HEK293 (cell line): ENCODE measurements around the gene UXS1.

Experiments
- CTCF ChIA-PET: fragments of 350-600 bp; formaldehyde crosslinking; extraction: SDS; loops from one replicate; lab custom pipeline; 2021; ENCODE audit warnings: antibody characterized with exemption; lab: Yijun Ruan, JAX
- POLR2A ChIA-PET: fragments of 300-600 bp; formaldehyde crosslinking; extraction: SDS; loops from one replicate; lab custom pipeline; 2020; ENCODE audit warnings: antibody characterized with exemption, inconsistent platforms; lab: Yijun Ruan, JAX
- H3K27ac ChIP-seq: fragments of 200-500 bp; sonication (Bioruptor generic); 2 replicates; pipeline ENCODE4 v1.5.1; 2014; ENCODE audit warnings: low read depth, low read length, control low read depth, inconsistent platforms; ENCODE audit errors: extremely low read depth
- H3K36me3 ChIP-seq, 2 experiments: fragments of 200-500 bp in 1 of 2; sonication (Bioruptor generic) in 1 of 2; 1 replicate in 1 of 2; 2 replicates in 1 of 2; pipeline ENCODE4 v1.5.1; 2014 to 2017; ENCODE audit warnings: inconsistent platforms in 2 of 2, low read length in 2 of 2; ENCODE audit not compliant: control insufficient read depth in 2 of 2, insufficient read depth in 1 of 2
- H3K4me1 ChIP-seq: fragments of 200-500 bp; sonication (Bioruptor generic); 2 replicates; pipeline ENCODE4 v1.5.1; 2014; ENCODE audit warnings: mild to moderate bottlenecking, low read length, inconsistent platforms; ENCODE audit not compliant: control insufficient read depth, insufficient read depth
- H3K4me3 ChIP-seq: 2 replicates; pipeline ENCODE4 v1.5.1; 2011; ENCODE audit warnings: low read depth, mild to moderate bottlenecking, control low read depth, low read length, moderate library complexity
- H3K9me3 ChIP-seq: fragments of 200-500 bp; sonication (Bioruptor generic); 2 replicates; pipeline ENCODE4 v1.5.1; 2014; ENCODE audit warnings: low read depth, low read length, inconsistent platforms; ENCODE audit not compliant: control insufficient read depth, insufficient read depth
- EGR2 ChIP-seq: fragments of 450-650 bp; formaldehyde crosslinking; IDR thresholded peaks from 2 replicates; pipeline ENCODE4 v1.5.1; 2016; ENCODE audit warnings: low read depth, missing biosample characterization, missing genetic modification characterization
- KLF7 ChIP-seq: fragments of 450-650 bp; formaldehyde crosslinking; IDR thresholded peaks from 2 replicates; pipeline ENCODE4 v1.5.1; 2016; ENCODE audit warnings: missing biosample characterization, missing genetic modification characterization, borderline replicate concordance
- MZF1 ChIP-seq: fragments of 450-650 bp; formaldehyde crosslinking; IDR thresholded peaks from 2 replicates; pipeline ENCODE4 v1.5.1; 2017; ENCODE audit warnings: missing biosample characterization, missing genetic modification characterization, borderline replicate concordance
- SCRT1 ChIP-seq: fragments of 450-650 bp; formaldehyde crosslinking; IDR thresholded peaks from 2 replicates; pipeline ENCODE4 v1.5.1; 2016; ENCODE audit warnings: missing biosample characterization, missing genetic modification characterization, borderline replicate concordance
- SP3 ChIP-seq: fragments of 450-650 bp; formaldehyde crosslinking; IDR thresholded peaks from 2 replicates; pipeline ENCODE4 v1.5.1; 2016; ENCODE audit warnings: missing biosample characterization, missing genetic modification characterization
- ZBTB1 ChIP-seq: fragments of 450-650 bp; formaldehyde crosslinking; IDR thresholded peaks from 2 replicates; pipeline ENCODE4 v1.5.1; 2016; ENCODE audit warnings: missing biosample characterization, missing genetic modification characterization
- ZBTB17 ChIP-seq: fragments of 450-650 bp; formaldehyde crosslinking; IDR thresholded peaks from 2 replicates; pipeline ENCODE4 v1.5.1; 2016; ENCODE audit warnings: missing biosample characterization, missing genetic modification characterization
- ZBTB21 ChIP-seq: fragments of 450-650 bp; formaldehyde crosslinking; IDR thresholded peaks from 2 replicates; pipeline ENCODE4 v1.5.1; 2017; ENCODE audit warnings: missing biosample characterization, missing genetic modification characterization
- ZFHX2 ChIP-seq: fragments of 450-650 bp; formaldehyde crosslinking; conservative IDR thresholded peaks from 2 replicates; pipeline ENCODE4 v1.5.1; 2016; ENCODE audit warnings: missing biosample characterization, missing genetic modification characterization
- ZNF157 ChIP-seq: fragments of 450-650 bp; formaldehyde crosslinking; IDR thresholded peaks from 2 replicates; pipeline ENCODE4 v1.5.1; 2016; ENCODE audit warnings: missing biosample characterization, missing genetic modification characterization
- ZNF24 ChIP-seq: fragments of 450-650 bp; formaldehyde crosslinking; IDR thresholded peaks from 2 replicates; pipeline ENCODE4 v1.5.1; 2016; ENCODE audit warnings: missing biosample characterization, missing genetic modification characterization
- ZNF292 ChIP-seq: fragments of 450-650 bp; formaldehyde crosslinking; IDR thresholded peaks from 2 replicates; pipeline ENCODE4 v1.5.1; 2016; ENCODE audit warnings: low read depth, missing biosample characterization, missing genetic modification characterization, borderline replicate concordance
- ZNF341 ChIP-seq: fragments of 450-650 bp; formaldehyde crosslinking; IDR thresholded peaks from 2 replicates; pipeline ENCODE4; 2016; ENCODE audit warnings: low read depth, missing biosample characterization, missing genetic modification characterization
- ZNF354C ChIP-seq: fragments of 450-650 bp; formaldehyde crosslinking; IDR thresholded peaks from 2 replicates; pipeline ENCODE4 v1.5.1; 2016; ENCODE audit warnings: missing biosample characterization, missing genetic modification characterization, low read depth, borderline replicate concordance
- ZNF366 ChIP-seq: fragments of 450-650 bp; formaldehyde crosslinking; conservative IDR thresholded peaks from 2 replicates; pipeline ENCODE4 v1.5.1; 2016; ENCODE audit warnings: missing biosample characterization, missing genetic modification characterization
- ZNF404 ChIP-seq: fragments of 450-650 bp; formaldehyde crosslinking; IDR thresholded peaks from 2 replicates; pipeline ENCODE4 v1.5.1; 2017; ENCODE audit warnings: missing biosample characterization, missing genetic modification characterization
- ZNF585B ChIP-seq: fragments of 450-650 bp; formaldehyde crosslinking; IDR thresholded peaks from 2 replicates; pipeline ENCODE4 v1.5.1; 2016; ENCODE audit warnings: missing biosample characterization, missing genetic modification characterization
- ZNF658 ChIP-seq: fragments of 450-650 bp; formaldehyde crosslinking; IDR thresholded peaks from 2 replicates; pipeline ENCODE4; 2016; ENCODE audit warnings: missing biosample characterization, missing genetic modification characterization
- ZNF677 ChIP-seq: fragments of 450-650 bp; IDR thresholded peaks from 2 replicates; pipeline ENCODE4 v1.5.0; 2018; ENCODE audit warnings: missing biosample characterization, mild to moderate bottlenecking, missing genetic modification characterization, moderate library complexity
- ZNF776 ChIP-seq: fragments of 450-650 bp; formaldehyde crosslinking; IDR thresholded peaks from 2 replicates; pipeline ENCODE4 v1.5.0; 2017; ENCODE audit warnings: missing biosample characterization, missing genetic modification characterization, borderline replicate concordance
- TF ChIP-seq, protein P1 (sequence below): fragments of 450-650 bp; formaldehyde crosslinking; IDR thresholded peaks from 2 replicates; pipeline ENCODE4 v1.5.0; 2017; ENCODE audit warnings: missing biosample characterization, missing genetic modification characterization, borderline replicate concordance
- TF ChIP-seq, protein P2 (sequence below): fragments of 450-650 bp; formaldehyde crosslinking; IDR thresholded peaks from 2 replicates; pipeline ENCODE4 v1.5.1; 2016; ENCODE audit warnings: missing biosample characterization, missing genetic modification characterization
- TF ChIP-seq, protein P3 (sequence below): fragments of 450-650 bp; formaldehyde crosslinking; IDR thresholded peaks from 2 replicates; pipeline ENCODE4 v1.5.1; 2017; ENCODE audit warnings: missing biosample characterization, missing genetic modification characterization
- TF ChIP-seq, protein P4 (sequence below): fragments of 450-650 bp; formaldehyde crosslinking; IDR thresholded peaks from 2 replicates; pipeline ENCODE4 v1.5.1; 2017; ENCODE audit warnings: missing biosample characterization, missing genetic modification characterization
- TF ChIP-seq, protein P5 (sequence below): fragments of 450-650 bp; formaldehyde crosslinking; IDR thresholded peaks from 2 replicates; pipeline ENCODE4 v1.5.1; 2016; ENCODE audit warnings: missing biosample characterization, missing genetic modification characterization
- TF ChIP-seq, protein P6 (sequence below): fragments of 450-650 bp; formaldehyde crosslinking; IDR thresholded peaks from 2 replicates; pipeline ENCODE4 v1.5.1; 2016; ENCODE audit warnings: missing biosample characterization, missing genetic modification characterization, low read depth

The UXS1 gene

DNA sequence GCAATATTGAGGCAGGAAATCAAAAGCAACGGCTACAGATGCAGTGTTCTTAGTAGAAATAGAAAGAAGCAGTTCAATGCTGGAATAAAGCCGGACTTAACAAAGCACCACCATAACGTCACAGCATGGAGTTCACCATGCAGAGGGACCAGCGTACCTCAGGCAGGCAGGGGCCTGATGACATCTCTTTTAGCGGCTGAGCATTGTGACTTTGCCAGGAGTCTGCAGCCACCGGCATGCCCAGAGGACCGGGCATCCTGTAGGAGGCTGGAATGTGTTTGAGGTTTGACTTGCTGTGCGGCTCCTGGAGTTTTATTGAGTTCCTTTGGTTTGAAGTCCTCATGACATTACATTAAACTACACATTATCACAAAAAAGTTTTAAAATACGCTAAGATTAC lies 139.8 kb downstream of the UXS1 start:
- Histone ChIP-seq H3K27ac (no peak overlapping the region), H3K4me3 (no peak overlapping the region), H3K36me3 (no peaks in the 10 kb centered on the region), H3K4me1 (no peaks in the 10 kb centered on the region), H3K9me3 (no peaks in the 10 kb centered on the region)
- no peak for TF ChIP-seq ZNF677 (tag by site-specific recombination)
- TF ChIP-seq, protein P1, sequence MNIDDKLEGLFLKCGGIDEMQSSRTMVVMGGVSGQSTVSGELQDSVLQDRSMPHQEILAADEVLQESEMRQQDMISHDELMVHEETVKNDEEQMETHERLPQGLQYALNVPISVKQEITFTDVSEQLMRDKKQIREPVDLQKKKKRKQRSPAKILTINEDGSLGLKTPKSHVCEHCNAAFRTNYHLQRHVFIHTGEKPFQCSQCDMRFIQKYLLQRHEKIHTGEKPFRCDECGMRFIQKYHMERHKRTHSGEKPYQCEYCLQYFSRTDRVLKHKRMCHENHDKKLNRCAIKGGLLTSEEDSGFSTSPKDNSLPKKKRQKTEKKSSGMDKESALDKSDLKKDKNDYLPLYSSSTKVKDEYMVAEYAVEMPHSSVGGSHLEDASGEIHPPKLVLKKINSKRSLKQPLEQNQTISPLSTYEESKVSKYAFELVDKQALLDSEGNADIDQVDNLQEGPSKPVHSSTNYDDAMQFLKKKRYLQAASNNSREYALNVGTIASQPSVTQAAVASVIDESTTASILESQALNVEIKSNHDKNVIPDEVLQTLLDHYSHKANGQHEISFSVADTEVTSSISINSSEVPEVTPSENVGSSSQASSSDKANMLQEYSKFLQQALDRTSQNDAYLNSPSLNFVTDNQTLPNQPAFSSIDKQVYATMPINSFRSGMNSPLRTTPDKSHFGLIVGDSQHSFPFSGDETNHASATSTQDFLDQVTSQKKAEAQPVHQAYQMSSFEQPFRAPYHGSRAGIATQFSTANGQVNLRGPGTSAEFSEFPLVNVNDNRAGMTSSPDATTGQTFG: no peak
- TF ChIP-seq, protein P2, sequence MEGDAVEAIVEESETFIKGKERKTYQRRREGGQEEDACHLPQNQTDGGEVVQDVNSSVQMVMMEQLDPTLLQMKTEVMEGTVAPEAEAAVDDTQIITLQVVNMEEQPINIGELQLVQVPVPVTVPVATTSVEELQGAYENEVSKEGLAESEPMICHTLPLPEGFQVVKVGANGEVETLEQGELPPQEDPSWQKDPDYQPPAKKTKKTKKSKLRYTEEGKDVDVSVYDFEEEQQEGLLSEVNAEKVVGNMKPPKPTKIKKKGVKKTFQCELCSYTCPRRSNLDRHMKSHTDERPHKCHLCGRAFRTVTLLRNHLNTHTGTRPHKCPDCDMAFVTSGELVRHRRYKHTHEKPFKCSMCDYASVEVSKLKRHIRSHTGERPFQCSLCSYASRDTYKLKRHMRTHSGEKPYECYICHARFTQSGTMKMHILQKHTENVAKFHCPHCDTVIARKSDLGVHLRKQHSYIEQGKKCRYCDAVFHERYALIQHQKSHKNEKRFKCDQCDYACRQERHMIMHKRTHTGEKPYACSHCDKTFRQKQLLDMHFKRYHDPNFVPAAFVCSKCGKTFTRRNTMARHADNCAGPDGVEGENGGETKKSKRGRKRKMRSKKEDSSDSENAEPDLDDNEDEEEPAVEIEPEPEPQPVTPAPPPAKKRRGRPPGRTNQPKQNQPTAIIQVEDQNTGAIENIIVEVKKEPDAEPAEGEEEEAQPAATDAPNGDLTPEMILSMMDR: no peak
- no peak for TF ChIP-seq SCRT1 (tag by site-specific recombination)
- TF ChIP-seq ZNF157 (tag by site-specific recombination): no peak
- TF ChIP-seq, protein P3, sequence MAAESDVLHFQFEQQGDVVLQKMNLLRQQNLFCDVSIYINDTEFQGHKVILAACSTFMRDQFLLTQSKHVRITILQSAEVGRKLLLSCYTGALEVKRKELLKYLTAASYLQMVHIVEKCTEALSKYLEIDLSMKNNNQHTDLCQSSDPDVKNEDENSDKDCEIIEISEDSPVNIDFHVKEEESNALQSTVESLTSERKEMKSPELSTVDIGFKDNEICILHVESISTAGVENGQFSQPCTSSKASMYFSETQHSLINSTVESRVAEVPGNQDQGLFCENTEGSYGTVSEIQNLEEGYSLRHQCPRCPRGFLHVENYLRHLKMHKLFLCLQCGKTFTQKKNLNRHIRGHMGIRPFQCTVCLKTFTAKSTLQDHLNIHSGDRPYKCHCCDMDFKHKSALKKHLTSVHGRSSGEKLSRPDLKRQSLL: no peak
- TF ChIP-seq KLF7 (tag by site-specific recombination): no peak
- TF ChIP-seq, protein P4, sequence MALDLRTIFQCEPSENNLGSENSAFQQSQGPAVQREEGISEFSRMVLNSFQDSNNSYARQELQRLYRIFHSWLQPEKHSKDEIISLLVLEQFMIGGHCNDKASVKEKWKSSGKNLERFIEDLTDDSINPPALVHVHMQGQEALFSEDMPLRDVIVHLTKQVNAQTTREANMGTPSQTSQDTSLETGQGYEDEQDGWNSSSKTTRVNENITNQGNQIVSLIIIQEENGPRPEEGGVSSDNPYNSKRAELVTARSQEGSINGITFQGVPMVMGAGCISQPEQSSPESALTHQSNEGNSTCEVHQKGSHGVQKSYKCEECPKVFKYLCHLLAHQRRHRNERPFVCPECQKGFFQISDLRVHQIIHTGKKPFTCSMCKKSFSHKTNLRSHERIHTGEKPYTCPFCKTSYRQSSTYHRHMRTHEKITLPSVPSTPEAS (tag by site-specific recombination): no peak
- TF ChIP-seq ZNF404: no peak
- no peak for TF ChIP-seq ZNF658 (tag by site-specific recombination)
- POLR2A ChIA-PET: no interaction called here
- CTCF ChIA-PET: no interaction called here

DNA sequence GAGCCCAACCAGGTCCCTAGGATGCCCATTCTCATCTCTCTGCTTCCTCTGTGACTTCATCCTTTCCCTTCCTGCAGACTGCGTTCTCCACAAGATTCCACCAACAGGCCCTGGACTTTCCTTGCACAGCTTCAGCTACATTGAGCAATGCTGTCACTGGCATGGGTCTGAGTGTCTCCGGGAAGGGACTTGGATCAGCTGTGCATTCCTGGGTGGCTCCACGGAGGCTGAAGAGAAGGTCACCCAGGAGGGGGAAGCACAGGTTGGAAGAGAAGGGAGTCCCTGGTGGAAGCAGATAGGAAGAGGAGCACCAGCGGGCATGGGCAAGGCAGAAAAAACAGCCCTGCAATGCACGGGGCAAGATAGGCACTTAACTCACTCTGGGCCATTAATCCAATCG lies 140.5 kb downstream of the UXS1 start:
- ChIA-PET POLR2A (no interaction called here), CTCF (interaction anchor here (0.6 to 0.7 kb wide), 2 partner anchors 88 to 718 kb away, joined by 3 to 4 read pairs; no protein-coding TSS in a partner anchor)
- Histone ChIP-seq H3K4me3 (no peak overlapping the region), H3K9me3 (no peaks in the 10 kb centered on the region), H3K4me1 (no peaks in the 10 kb centered on the region), H3K27ac (no peak overlapping the region), H3K36me3 (no peaks in the 10 kb centered on the region)
- no peak for TF ChIP-seq ZBTB1 (tag by site-specific recombination)
- TF ChIP-seq EGR2 (tag by site-specific recombination): no peak
- TF ChIP-seq SP3 (tag by site-specific recombination): no peak
- TF ChIP-seq ZBTB17 (tag by site-specific recombination): no peak
- no peak for TF ChIP-seq ZNF24 (tag by site-specific recombination)
- TF ChIP-seq MZF1: no peak
- TF ChIP-seq ZNF404: no peak
- TF ChIP-seq ZNF354C: no peak
- TF ChIP-seq, protein P5, sequence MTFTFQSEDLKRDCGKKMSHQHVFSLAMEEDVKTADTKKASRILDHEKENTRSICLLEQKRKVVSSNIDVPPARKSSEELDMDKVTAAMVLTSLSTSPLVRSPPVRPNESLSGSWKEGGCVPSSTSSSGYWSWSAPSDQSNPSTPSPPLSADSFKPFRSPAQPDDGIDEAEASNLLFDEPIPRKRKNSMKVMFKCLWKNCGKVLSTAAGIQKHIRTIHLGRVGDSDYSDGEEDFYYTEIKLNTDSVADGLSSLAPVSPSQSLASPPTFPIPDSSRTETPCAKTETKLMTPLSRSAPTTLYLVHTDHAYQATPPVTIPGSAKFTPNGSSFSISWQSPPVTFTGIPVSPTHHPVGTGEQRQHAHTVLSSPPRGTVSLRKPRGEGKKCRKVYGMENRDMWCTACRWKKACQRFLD (tag by site-specific recombination): no peak
- TF ChIP-seq, protein P6, sequence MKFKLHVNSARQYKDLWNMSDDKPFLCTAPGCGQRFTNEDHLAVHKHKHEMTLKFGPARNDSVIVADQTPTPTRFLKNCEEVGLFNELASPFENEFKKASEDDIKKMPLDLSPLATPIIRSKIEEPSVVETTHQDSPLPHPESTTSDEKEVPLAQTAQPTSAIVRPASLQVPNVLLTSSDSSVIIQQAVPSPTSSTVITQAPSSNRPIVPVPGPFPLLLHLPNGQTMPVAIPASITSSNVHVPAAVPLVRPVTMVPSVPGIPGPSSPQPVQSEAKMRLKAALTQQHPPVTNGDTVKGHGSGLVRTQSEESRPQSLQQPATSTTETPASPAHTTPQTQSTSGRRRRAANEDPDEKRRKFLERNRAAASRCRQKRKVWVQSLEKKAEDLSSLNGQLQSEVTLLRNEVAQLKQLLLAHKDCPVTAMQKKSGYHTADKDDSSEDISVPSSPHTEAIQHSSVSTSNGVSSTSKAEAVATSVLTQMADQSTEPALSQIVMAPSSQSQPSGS: no peak
- no peak for TF ChIP-seq ZFHX2
- no peak for TF ChIP-seq ZBTB21 (tag by site-specific recombination)
- no peak for TF ChIP-seq ZNF341 (tag by site-specific recombination)
- TF ChIP-seq ZNF776 (tag by site-specific recombination): no peak
- TF ChIP-seq ZNF366 (tag by site-specific recombination): no peak
- TF ChIP-seq ZNF585B: no peak
- TF ChIP-seq ZNF157 (tag by site-specific recombination): no peak
- TF ChIP-seq ZNF292 (tag by site-specific recombination): no peak
